Measurements from ENCODE around the gene ZNF76.

- TF ChIP-seq CTCF (IDR thresholded peaks at IDR 0.05) (no peak), POLR2AphosphoS5 (IDR thresholded peaks at IDR 0.05) (no peak), POLR2A (IDR thresholded peaks at IDR 0.05) (no peak)
Measured at GRCh38 chr6:35317483-35318195, 58.1 kb downstream of the ZNF76 start.

All from stomach (tissue), 4 donors.